Keratinocyte (primary cell): Measurements from ENCODE around the gene PRRC1. TPM values are rescaled to one million over a fixed set of nuclear protein-coding genes. Genes with fewer than 3 reads are reported as not detected.

Source experiments
- DNase-seq: peaks from one replicate; pipeline ENCODE4 v3.0.0-alpha.2; 2011; ENCODE audit warnings: low read depth, missing footprints, low spot score
- FAIRE-seq: peaks from 2 replicates; lab custom pipeline; 2011; peaks lifted over from hg19 to GRCh38; lab: Jason Lieb, UNC
- H2AFZ ChIP-seq: 2 replicates; pipeline ENCODE4 v1.6.0; 2012; ENCODE audit warnings: low read length, control low read depth, inconsistent platforms; ENCODE audit not compliant: control insufficient read depth
- H3K27ac ChIP-seq: 2 replicates; pipeline ENCODE4 v1.5.1; 2011; ENCODE audit warnings: low read length; ENCODE audit not compliant: control insufficient read depth, insufficient read depth
- H3K27me3 ChIP-seq: 3 replicates; pipeline ENCODE4 v1.6.0; 2011; ENCODE audit warnings: low read length; ENCODE audit not compliant: control insufficient read depth, insufficient read depth; ENCODE audit errors: extremely low read depth
- H3K36me3 ChIP-seq, 2 experiments: 2 replicates in 1 of 2; 3 replicates in 1 of 2; pipeline ENCODE4 v1.5.1; 2011; ENCODE audit warnings: low read length in 2 of 2, mild to moderate bottlenecking in 1 of 2; ENCODE audit not compliant: control insufficient read depth in 2 of 2, insufficient read depth in 2 of 2; ENCODE audit errors: extremely low read depth in 1 of 2
- H3K4me1 ChIP-seq: 3 replicates; pipeline ENCODE4 v1.5.1; 2011; ENCODE audit warnings: low read length; ENCODE audit not compliant: control insufficient read depth, insufficient read depth; ENCODE audit errors: extremely low read depth
- H3K4me2 ChIP-seq: 3 replicates; pipeline ENCODE4 v1.6.0; 2011; ENCODE audit warnings: low read depth, low read length; ENCODE audit not compliant: control insufficient read depth, insufficient read depth; ENCODE audit errors: extremely low read depth
- H3K4me3 ChIP-seq, 3 experiments: fragments of 200-600 bp in 1 of 3; sonication (generic) in 1 of 3; 2 replicates in 2 of 3; 3 replicates in 1 of 3; pipeline ENCODE4 v1.5.1; 2011 to 2016; ENCODE audit warnings: low read length in 3 of 3, mild to moderate bottlenecking in 3 of 3, control low read depth in 2 of 3, inconsistent platforms in 1 of 3, low read depth in 1 of 3, mixed read lengths in 1 of 3, mixed run types in 1 of 3, moderate library complexity in 1 of 3; ENCODE audit not compliant: control insufficient read depth in 2 of 3, insufficient read depth in 2 of 3; ENCODE audit errors: extremely low read depth in 1 of 3
- H3K79me2 ChIP-seq: 2 replicates; pipeline ENCODE4 v1.6.0; 2012; ENCODE audit warnings: low read length; ENCODE audit not compliant: control insufficient read depth, insufficient read depth
- H3K9ac ChIP-seq: 3 replicates; pipeline ENCODE4 v1.6.0; 2011; ENCODE audit warnings: low read length; ENCODE audit not compliant: control insufficient read depth, insufficient read depth; ENCODE audit errors: extremely low read depth
- H3K9me1 ChIP-seq: 3 replicates; pipeline ENCODE4 v1.6.0; 2011; ENCODE audit warnings: low read length; ENCODE audit not compliant: control insufficient read depth, insufficient read depth; ENCODE audit errors: extremely low read depth
- H3K9me3 ChIP-seq: 2 replicates; pipeline ENCODE4 v1.5.1; 2012; ENCODE audit warnings: low read depth, low read length; ENCODE audit not compliant: control insufficient read depth
- H4K20me1 ChIP-seq: 3 replicates; pipeline ENCODE4 v1.6.0; 2011; ENCODE audit warnings: low read length; ENCODE audit not compliant: control insufficient read depth, insufficient read depth; ENCODE audit errors: extremely low read depth
- CTCF ChIP-seq, 3 experiments: IDR thresholded peaks in 1 of 3; conservative IDR thresholded peaks in 1 of 3; optimal IDR thresholded peaks in 1 of 3; 2 replicates in 2 of 3; 3 replicates in 1 of 3; pipeline versions ENCODE3 to v1.5.1; 2011; ENCODE audit warnings: low read length in 3 of 3, mild to moderate bottlenecking in 3 of 3, moderate library complexity in 2 of 3, control low read depth in 1 of 3, inconsistent platforms in 1 of 3; ENCODE audit not compliant: insufficient read depth in 2 of 3; ENCODE audit errors: extremely low read depth in 1 of 3
- EZH2 ChIP-seq: IDR thresholded peaks from one replicate; pipeline ENCODE4 v1.6.1; 2012; ENCODE audit warnings: inconsistent platforms, mild to moderate bottlenecking, low read length, moderate library complexity
- dilution Hi-C: fragments of 300-500 bp; cut with MboI; formaldehyde crosslinking; loops from one replicate; pipeline ENCODE4 v1.7.0; 2020; ENCODE audit warnings: low sequenced_read_pairs; ENCODE audit not compliant: extremely low pct_ligation_motif_present
- polyA plus RNA-seq, 5 experiments: library from polyadenylated mRNA; depleted of rRNA in 3 of 5; stranded (reverse) in 3 of 5; stranded (forward) in 1 of 5; unstranded in 1 of 5; fragments of >200 nt; gene quantifications; 1 replicate in 1 of 5; 2 replicates in 3 of 5; 3 replicates in 1 of 5; pipeline versions ENCODE4 v1.2.1 to v1.2.3, GENCODE V29; 2011 to 2012; ENCODE audit warnings: missing spikeins in 2 of 5, low read depth in 1 of 5, low replicate concordance in 1 of 5

Gene PRRC1
- polyA plus RNA-seq, 1 donor (not counting 4 experiments of a cell fraction or from before 2014, with no cell fraction given) = 48.6 TPM

DNA sequence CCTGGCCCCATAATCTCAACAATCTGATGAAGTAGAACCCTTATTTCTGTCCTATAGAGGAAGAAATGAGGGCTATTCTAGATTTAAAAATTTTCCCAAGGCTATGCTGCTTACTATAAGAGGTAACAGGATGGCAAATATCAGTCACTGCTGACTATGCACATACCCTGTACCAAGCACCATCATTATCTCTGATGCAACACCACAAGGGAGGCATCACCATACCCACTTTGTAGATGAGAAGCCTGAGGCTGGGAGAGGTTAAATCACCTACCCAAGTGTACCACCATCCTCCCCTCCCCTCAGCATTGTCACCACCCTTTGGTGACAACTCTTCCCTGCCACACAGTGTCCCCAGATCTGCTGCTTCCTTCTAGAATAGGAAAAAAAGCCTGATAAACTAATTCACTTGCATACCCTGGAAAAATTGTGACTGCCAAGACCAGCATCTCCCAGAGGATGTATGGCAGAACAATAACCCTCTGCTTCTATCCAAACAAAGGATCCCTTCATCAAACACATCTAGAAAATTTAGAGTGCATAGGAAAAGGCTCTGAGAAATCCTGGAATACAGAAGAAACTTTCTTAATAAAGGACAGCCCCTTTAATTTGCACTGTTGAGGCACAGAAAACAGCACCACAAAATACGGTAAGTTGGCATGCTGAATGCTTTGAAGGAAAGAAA lies 48.3 kb downstream of the PRRC1 start:
- Histone ChIP-seq H3K4me2 (no peak overlapping the region), H3K79me2 (no peaks in the 10 kb centered on the region), H3K4me1 (no peaks in the 10 kb centered on the region), H3K4me3 (no peak overlapping the region), H2AFZ (no peak overlapping the region), H3K27me3 (peaks cover 5% of the 10 kb centered on the region), H4K20me1 (no peaks in the 10 kb centered on the region), H3K9ac (no peak overlapping the region), H3K36me3 (no peaks in the 10 kb centered on the region), H3K9me3 (no peaks in the 10 kb centered on the region), H3K27ac (no peak overlapping the region), H3K9me1 (no peaks in the 10 kb centered on the region)
- DNase-seq (no peak), FAIRE-seq (no peak)
- dilution Hi-C loops = no loop called here
- no peak for TF ChIP-seq CTCF (optimal IDR thresholded peaks at IDR 0.05 in 1 of 3, IDR thresholded peaks at IDR 0.05 in 1 of 3, conservative IDR thresholded peaks at IDR 0.05 in 1 of 3; ENCODE audit: extremely low read depth in 1 of 3, insufficient read depth in 2 of 3, low read length in 3 of 3)
- no peak for TF ChIP-seq EZH2

DNA sequence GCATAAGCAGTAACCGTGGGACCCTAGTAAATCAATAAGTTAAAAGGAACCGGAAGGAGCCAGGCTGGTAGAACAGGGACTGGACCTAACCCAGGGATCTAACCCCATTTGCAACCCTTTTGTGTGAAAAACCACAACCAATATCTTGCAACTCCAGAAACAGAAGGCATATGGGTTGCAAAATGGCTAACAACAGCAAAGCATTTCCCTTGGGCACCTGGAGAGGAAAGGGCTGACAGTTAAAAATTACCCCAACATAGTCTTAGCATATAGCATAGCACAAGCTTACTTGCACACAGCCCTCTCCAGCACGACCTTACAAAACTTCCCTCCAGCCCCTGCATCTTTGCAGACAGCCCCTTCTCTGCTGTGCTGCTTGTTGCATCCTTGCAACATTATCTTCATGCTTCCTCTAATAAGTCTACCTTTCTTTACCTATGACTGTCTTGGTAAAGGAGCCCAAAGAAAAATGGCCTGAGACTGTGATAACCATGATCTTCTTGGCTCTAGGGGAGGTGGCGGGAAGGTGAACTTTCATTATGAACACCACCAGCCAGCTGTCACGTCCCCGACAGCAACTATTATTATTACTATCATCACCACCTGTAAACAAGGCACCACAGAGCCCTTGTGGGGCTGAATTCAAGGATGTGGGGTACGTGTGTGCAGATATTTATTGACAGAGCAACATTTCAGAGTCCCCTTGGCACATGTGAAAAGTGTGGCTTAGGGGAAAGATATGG lies 49.8 kb downstream of the PRRC1 start:
- Histone ChIP-seq H3K9me3 (no peaks in the 10 kb centered on the region), H3K79me2 (no peaks in the 10 kb centered on the region), H3K4me2 (no peak overlapping the region), H3K9ac (no peak overlapping the region), H3K4me1 (no peaks in the 10 kb centered on the region), H3K27me3 (peaks cover 5% of the 10 kb centered on the region), H2AFZ (no peak overlapping the region), H3K9me1 (no peaks in the 10 kb centered on the region), H3K36me3 (no peaks in the 10 kb centered on the region), H3K4me3 (no peak overlapping the region), H4K20me1 (no peaks in the 10 kb centered on the region), H3K27ac (no peak overlapping the region)
- TF ChIP-seq CTCF (optimal IDR thresholded peaks at IDR 0.05 in 1 of 3, IDR thresholded peaks at IDR 0.05 in 1 of 3, conservative IDR thresholded peaks at IDR 0.05 in 1 of 3; ENCODE audit: extremely low read depth in 1 of 3, insufficient read depth in 2 of 3, low read length in 3 of 3) = no peak
- TF ChIP-seq EZH2 = no peak
- FAIRE-seq (no peak), DNase-seq (no peak)
- dilution Hi-C loops = no loop called here
